IPS-18c (cell line): ENCODE measurements around the gene ZAP70.

ENCODE experiments used
- H3K4me3 ChIP-seq: 2 replicates; pipeline ENCODE4 v1.7.0; 2013; ENCODE audit warnings: low read depth, mild to moderate bottlenecking, low read length, moderate library complexity; ENCODE audit not compliant: insufficient read depth
- H3K9me3 ChIP-seq: one replicate; pipeline ENCODE4 v1.6.1; 2013; ENCODE audit warnings: mild to moderate bottlenecking, low read length, moderate library complexity; ENCODE audit not compliant: control insufficient read depth, insufficient read depth

Gene ZAP70

GRCh38 chr2:97712693-97713295, 582 bp upstream of the ZAP70 start:
- Histone ChIP-seq H3K9me3 (no peaks in the 10 kb centered on the region), H3K4me3 (no peak overlapping the region)

GRCh38 chr2:97714084-97714949, 941 bp downstream of the ZAP70 start:
- Histone ChIP-seq H3K9me3 (no peaks in the 10 kb centered on the region), H3K4me3 (no peak overlapping the region)

GRCh38 chr2:97714950-97715652, 1.7 kb downstream of the ZAP70 start:
- H3K9me3 ChIP-seq, result no peaks in the 10 kb centered on the region
- no peak overlapping the region for H3K4me3 ChIP-seq

- no peaks in the 10 kb centered on the region for H3K9me3 ChIP-seq
- no peak overlapping the region for H3K4me3 ChIP-seq
Observed at GRCh38 chr2:97715951-97716694, 2.7 kb downstream of the ZAP70 start.

DNA sequence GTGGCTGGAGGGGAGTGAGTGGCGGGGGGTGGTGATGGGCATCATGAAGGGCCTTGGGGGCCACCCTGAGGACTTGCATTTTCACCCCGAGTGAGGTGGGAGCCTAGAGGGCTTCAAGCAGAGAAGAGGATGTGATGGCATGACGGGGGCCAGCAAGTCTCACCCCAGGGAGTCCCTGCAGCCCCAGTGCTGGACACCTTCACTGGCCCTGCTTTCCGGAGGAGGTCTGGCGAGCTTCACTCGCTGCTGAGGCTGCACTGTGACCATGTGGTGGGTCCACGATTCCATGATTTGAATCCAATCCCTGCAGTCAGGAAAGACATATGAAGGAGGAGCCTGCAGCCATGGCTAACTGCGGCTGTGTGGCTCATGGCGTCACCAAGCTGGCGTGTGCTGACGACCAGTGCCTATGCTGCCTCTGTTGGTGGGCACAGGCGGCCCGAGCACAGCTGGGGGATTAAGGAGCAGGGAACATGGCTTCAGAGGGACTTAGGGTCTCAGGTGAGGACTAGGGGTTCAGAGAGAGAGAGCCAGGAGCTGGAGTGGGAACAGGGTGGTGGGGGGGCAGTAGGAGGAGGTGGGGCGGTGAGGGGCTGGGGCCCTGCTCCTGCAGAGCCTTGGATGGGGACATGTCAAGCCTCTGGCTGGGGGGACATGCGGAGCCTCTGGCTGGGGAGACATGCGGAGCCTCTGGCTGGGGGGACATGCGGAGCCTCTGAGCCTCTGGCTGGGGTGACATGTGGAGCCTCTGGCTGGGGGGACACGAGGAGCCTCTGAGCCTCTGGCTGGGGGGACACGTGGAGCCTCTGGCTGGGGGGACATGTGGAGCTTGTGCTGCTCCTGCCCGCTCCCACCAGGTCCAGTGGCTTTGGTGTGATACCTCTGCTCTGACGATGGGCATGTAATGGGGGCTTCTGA, 3.6 kb downstream of the ZAP70 start:
- Histone ChIP-seq H3K4me3 (no peak overlapping the region), H3K9me3 (no peaks in the 10 kb centered on the region)

- Histone ChIP-seq H3K4me3 (no peak overlapping the region), H3K9me3 (no peaks in the 10 kb centered on the region)
Observed at GRCh38 chr2:97717613-97717995, 4.2 kb downstream of the ZAP70 start.

DNA sequence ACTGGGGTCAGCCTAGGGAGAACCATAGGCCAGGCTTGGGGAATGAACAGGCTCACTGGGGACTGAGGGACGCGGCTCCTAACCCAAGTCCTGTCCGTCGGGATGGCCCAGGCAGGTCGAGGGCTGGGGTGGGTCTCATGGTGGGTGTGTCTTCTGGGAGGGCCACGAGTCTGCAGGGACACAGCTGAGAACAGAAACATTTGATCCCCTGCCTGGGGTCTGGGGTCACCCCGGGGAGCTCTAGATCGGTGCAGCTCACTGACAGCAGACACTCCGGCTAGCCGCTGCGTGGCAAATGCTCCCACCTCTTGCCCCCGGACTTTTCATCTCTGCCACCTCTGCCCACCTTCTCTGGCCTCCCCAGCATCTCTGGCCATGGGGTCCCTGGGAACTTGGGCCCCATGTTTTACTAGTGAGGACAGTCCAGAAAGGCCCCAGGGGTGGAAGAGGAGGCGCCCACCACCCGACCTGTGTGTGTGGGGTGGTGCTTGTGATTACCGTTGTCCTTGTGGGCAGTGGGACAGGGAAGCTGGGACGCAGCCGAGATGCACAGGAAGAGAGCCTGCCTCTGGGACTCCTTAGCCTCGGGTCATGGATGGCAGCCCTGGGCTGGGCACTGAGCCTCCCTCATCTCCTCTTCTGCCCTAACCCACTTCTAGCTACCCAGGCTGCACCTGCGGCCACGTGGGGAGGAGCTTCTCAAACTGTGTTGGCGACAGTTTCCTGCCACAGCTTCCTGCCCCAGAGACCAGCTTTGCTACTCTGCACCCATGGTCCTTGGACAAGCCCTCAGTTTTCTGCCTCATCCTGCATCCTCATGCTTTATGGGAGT, 4.9 kb downstream of the ZAP70 start:
- Histone ChIP-seq H3K4me3 (no peak overlapping the region), H3K9me3 (no peaks in the 10 kb centered on the region)

- Histone ChIP-seq H3K9me3 (no peaks in the 10 kb centered on the region), H3K4me3 (no peak overlapping the region)
Observed at GRCh38 chr2:97718942-97719341, 5.6 kb downstream of the ZAP70 start.

DNA sequence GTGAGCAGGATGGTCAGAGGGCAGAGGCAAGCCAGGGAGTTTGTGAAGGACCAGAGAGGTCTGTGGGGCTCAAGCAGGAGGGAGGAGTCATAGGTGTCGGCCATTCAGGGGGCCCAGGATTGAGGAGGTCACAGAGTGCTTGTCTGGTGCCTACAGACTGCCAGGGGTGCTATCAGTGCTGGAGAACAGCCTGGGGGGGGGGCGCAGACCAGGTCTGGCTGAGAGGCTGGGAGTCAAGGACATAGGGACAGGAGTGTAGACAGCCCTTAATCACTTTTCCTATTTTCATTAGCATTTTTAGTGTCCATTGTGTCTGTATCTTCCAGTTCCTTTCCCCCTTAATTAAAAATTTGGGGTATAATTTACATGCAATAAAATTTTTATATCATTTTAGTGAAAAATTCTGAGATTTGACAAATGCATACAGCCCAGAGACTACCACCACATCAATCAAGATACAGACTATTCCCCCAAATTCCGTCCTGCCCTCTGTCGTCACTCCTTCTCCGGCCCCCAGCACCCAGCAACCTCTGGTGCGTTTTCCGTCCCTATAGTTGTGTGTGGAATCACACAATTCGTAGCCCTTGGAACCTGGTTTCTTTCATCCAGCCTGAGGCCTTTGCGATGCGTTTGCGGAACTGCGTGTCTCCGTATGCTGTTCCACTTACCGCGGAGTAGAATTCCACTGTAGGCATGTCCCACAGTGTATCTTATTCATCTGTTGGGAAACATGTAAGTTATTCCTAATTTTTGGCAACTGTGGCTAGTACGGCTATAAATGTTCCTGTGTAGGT, 6.2 kb downstream of the ZAP70 start:
- no peaks in the 10 kb centered on the region for H3K9me3 ChIP-seq
- no peak overlapping the region for H3K4me3 ChIP-seq

DNA sequence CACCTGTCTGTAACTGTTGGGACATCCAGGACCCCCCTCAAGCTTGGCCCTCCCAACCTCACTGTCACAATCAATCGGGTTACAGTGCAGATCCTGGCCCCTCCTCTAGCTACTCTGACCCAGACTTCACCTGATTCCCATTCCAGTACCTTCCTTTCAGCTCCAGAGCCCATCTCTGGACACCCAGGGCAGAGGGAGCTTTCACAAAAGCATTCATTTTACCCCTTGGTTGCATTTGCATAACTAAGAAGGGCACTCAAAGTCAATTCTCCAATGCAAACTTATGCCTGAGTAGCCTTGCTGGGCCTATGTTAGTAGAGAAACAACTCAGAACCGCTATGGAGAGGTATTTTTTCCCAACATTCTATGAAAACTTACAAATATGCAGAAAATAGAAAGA, 7.4 kb downstream of the ZAP70 start:
- H3K9me3 ChIP-seq, result no peaks in the 10 kb centered on the region
- H3K4me3 ChIP-seq, result no peak overlapping the region; the same call in 1 of the 2 replicates

- H3K4me3 ChIP-seq, result no peak overlapping the region
- H3K9me3 ChIP-seq, result no peaks in the 10 kb centered on the region
Observed at GRCh38 chr2:97722227-97722626, 8.9 kb downstream of the ZAP70 start.

GRCh38 chr2:97723156-97724072, 10.0 kb downstream of the ZAP70 start:
- H3K4me3 ChIP-seq, result no peak overlapping the region
- H3K9me3 ChIP-seq, result no peaks in the 10 kb centered on the region

- Histone ChIP-seq H3K9me3 (no peaks in the 10 kb centered on the region), H3K4me3 (no peak overlapping the region)
Observed at GRCh38 chr2:97724073-97724410, 10.7 kb downstream of the ZAP70 start.

GRCh38 chr2:97724501-97724900, 11.1 kb downstream of the ZAP70 start:
- Histone ChIP-seq H3K9me3 (no peaks in the 10 kb centered on the region), H3K4me3 (no peak overlapping the region)
